ENCODE data around the gene ATP5PB.

The ATP5PB gene

GRCh38 chr1:111476214-111476613, 26.9 kb downstream of the ATP5PB start:
- no peak for DNase-seq

GRCh38 chr1:111476761-111477309, 27.6 kb downstream of the ATP5PB start:
- no peak for DNase-seq

GRCh38 chr1:111480674-111481073, 31.4 kb downstream of the ATP5PB start:
- DNase-seq = no peak

GRCh38 chr1:111481387-111482221, 32.3 kb downstream of the ATP5PB start:
- peak; percentile 88 for DNase-seq

GRCh38 chr1:111483166-111483565, 33.9 kb downstream of the ATP5PB start:
- DNase-seq = no peak

- DNase-seq = no peak
Observed at GRCh38 chr1:111483876-111484275, 34.6 kb downstream of the ATP5PB start.

GRCh38 chr1:111484391-111485026, 35.2 kb downstream of the ATP5PB start:
- no peak for DNase-seq

- no peak for DNase-seq
Observed at GRCh38 chr1:111486431-111486830, 37.2 kb downstream of the ATP5PB start.

GRCh38 chr1:111487133-111487532, 37.9 kb downstream of the ATP5PB start:
- DNase-seq = no peak

- no peak for DNase-seq
Observed at GRCh38 chr1:111488669-111489068, 39.4 kb downstream of the ATP5PB start.

- DNase-seq = no peak
Observed at GRCh38 chr1:111489604-111490003, 40.3 kb downstream of the ATP5PB start.

GRCh38 chr1:111490220-111490619, 41.0 kb downstream of the ATP5PB start:
- DNase-seq = no peak

GRCh38 chr1:111491070-111491469, 41.8 kb downstream of the ATP5PB start:
- DNase-seq = no peak

GRCh38 chr1:111496398-111496797, 47.1 kb downstream of the ATP5PB start:
- no peak for DNase-seq

GRCh38 chr1:111497592-111497991, 48.3 kb downstream of the ATP5PB start:
- DNase-seq = no peak

- no peak for DNase-seq
Observed at GRCh38 chr1:111499026-111499785, 49.9 kb downstream of the ATP5PB start.

- no peak for DNase-seq
Observed at GRCh38 chr1:111501645-111502044, 52.4 kb downstream of the ATP5PB start.

GRCh38 chr1:111503585-111504060, 54.4 kb downstream of the ATP5PB start, which contains the start of the genes ADORA3 and TMIGD3:
ADORA3 (minus strand) TSS chr1:111503633; CDS start chr1:111503354, 279 bp downstream.
TMIGD3 (minus strand) TSS chr1:111503633; CDS start chr1:111503354, 279 bp downstream.
- DNase-seq = peak; percentile 30

- peak; percentile 32 for DNase-seq
Observed at GRCh38 chr1:111504097-111504496, 54.8 kb downstream of the ATP5PB start.

GRCh38 chr1:111505641-111506119, 56.4 kb downstream of the ATP5PB start:
- DNase-seq = peak; percentile 24

GRCh38 chr1:111506561-111506960, 57.3 kb downstream of the ATP5PB start:
- no peak for DNase-seq

GRCh38 chr1:111507411-111508201, 58.3 kb downstream of the ATP5PB start:
- DNase-seq = peak; percentile 91
